Prostate gland (tissue), 2 donors: ENCODE results near the gene LINC00237.

Experiments
- CTCF ChIP-seq, 4 experiments: fragments of 200-600 bp in 2 of 4; fragments of 450-650 bp in 2 of 4; sonication (generic) in 2 of 4; IDR thresholded peaks; 1 replicate in 3 of 4; 2 replicates in 1 of 4; pipeline ENCODE4 v1.5.1; 2016 to 2019; ENCODE audit warnings: antibody characterized with exemption in 4 of 4, mild to moderate bottlenecking in 2 of 4, moderate library complexity in 2 of 4
- POLR2AphosphoS5 ChIP-seq: sonication (generic); formaldehyde crosslinking; IDR thresholded peaks from one replicate; pipeline ENCODE4 v1.6.1; 2017; ENCODE audit warnings: antibody characterized with exemption

- no peak for TF ChIP-seq CTCF (IDR thresholded peaks at IDR 0.05)
- no peak for TF ChIP-seq POLR2AphosphoS5
These were observed 8.4 kb upstream of the LINC00237 start for GRCh38 chr20:21114584-21114983.
